Measurements from ENCODE around the gene CAMTA1.

The CAMTA1 gene

DNA sequence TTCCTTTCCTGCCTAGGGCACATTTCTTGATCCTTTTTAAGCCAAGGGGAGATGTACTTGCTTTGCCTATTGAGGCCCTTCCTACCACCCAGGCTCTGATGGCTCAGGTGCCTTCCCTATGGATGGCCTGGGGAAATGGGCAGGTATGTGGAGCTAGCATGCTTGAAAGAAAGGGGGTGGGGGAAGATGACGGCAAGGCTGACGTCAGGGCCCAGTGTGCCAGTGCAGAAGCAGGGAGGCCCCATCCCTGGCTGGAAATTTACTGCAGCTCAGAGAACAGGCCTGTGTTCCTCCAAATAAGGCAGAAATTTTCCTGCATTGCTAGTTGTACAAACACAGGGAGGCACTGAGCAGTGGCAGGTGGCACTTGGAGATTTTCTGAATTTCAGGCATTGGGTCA lies 532.6 kb downstream of the CAMTA1 start:
- H3K4me3 ChIP-seq (ENCODE audit: low read depth, low read length): no peak overlapping the region
- DNase-seq (ENCODE audit: low read depth): no peak
- TF ChIP-seq, protein P1, sequence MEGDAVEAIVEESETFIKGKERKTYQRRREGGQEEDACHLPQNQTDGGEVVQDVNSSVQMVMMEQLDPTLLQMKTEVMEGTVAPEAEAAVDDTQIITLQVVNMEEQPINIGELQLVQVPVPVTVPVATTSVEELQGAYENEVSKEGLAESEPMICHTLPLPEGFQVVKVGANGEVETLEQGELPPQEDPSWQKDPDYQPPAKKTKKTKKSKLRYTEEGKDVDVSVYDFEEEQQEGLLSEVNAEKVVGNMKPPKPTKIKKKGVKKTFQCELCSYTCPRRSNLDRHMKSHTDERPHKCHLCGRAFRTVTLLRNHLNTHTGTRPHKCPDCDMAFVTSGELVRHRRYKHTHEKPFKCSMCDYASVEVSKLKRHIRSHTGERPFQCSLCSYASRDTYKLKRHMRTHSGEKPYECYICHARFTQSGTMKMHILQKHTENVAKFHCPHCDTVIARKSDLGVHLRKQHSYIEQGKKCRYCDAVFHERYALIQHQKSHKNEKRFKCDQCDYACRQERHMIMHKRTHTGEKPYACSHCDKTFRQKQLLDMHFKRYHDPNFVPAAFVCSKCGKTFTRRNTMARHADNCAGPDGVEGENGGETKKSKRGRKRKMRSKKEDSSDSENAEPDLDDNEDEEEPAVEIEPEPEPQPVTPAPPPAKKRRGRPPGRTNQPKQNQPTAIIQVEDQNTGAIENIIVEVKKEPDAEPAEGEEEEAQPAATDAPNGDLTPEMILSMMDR (conservative IDR thresholded peaks at IDR 0.05; ENCODE audit: low read depth, low read length): no peak

DNA sequence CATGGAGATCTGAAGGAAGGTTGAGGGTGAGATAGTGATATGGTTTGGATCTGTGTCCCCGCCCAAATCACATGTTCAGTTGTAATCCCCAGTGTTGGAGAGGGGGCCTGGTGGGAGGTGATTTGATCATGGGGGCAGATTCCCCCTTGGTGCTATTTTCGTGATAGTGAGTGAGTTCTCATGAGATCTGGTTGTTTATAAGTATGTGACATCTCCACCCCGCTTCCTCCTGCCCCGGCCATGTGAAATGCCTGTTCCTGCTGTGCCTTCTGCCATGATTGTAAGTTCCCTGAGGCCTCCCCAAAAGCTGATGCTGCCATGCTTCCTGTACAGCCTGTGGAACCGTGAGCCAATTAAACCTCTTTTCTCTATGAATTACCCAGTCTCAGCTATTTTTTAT lies 533.9 kb downstream of the CAMTA1 start:
- no peak for DNase-seq (ENCODE audit: low read depth)
- H3K4me3 ChIP-seq (ENCODE audit: low read depth, low read length): no peak overlapping the region
- TF ChIP-seq, protein P1 (conservative IDR thresholded peaks at IDR 0.05; ENCODE audit: low read depth, low read length): no peak

DNA sequence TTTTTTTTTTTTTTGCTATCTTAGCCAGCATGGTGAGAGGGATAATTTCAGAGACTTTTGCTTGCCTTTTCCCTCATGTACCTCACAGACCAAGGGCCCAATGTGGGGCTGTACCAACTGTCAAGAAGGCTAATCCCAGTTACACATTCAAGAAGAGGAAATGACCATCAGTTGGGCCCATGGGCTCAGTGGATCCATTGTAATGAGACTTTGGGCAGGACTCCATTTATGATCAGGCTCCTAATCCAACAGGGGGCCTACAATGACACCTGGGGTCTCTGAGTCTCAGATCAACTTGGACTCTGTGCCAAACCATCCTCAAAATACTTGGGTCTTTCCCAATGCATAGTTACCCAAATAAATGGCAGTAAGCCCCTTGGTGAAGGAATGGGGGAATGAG lies 535.4 kb downstream of the CAMTA1 start:
- TF ChIP-seq, protein P1 (conservative IDR thresholded peaks at IDR 0.05; ENCODE audit: low read depth, low read length): no peak
- no peak for DNase-seq (ENCODE audit: low read depth)
- H3K4me3 ChIP-seq (ENCODE audit: low read depth, low read length): no peak overlapping the region

DNA sequence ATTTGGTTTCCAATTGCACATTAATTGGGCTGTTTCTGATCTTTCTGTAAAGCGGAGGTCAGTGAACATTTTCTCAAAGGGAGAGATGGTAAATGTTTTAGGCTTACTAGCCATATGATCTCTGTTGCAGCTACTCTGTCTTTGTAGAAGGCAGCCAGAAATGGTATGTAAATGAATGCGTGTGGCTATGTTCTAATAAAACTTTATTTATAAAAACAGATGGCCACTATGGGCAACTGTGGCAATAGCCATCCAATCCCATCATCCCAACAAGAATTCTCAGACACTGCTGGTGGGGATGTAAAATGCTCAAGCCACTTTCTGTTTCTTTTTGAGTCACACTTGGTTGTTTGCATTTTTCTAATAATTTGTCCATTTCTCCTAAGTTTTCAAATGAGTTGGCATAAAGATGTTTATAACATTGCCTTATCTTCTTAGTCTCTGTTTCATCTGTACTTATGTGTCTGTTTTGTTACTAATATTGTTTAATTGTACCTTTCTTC lies 537.1 kb downstream of the CAMTA1 start:
- TF ChIP-seq, protein P1 (conservative IDR thresholded peaks at IDR 0.05; ENCODE audit: low read depth, low read length): no peak
- no peak overlapping the region for H3K4me3 ChIP-seq (ENCODE audit: low read depth, low read length)
- DNase-seq (ENCODE audit: low read depth): no peak

DNA sequence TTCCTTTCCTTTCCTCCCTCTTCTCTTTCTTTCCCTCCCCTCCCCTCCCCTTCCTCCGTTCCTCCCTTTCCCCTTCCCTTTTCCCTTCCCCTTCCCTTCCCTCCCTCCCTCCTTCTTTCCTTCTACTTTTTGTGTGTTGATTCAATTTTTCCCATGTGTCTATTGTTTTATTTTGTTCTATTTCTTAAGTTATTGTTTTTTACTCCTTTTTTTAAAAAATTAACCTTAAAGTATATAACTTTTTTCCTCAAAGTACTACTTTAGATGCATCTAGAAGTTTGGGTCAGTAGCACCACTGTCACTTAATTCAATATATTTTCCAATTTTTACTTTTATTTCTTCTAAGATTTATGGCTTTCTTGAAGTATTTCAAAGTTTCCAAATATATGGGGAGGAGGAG lies 537.7 kb downstream of the CAMTA1 start:
- TF ChIP-seq, protein P1 (conservative IDR thresholded peaks at IDR 0.05; ENCODE audit: low read depth, low read length): no peak
- H3K4me3 ChIP-seq (ENCODE audit: low read depth, low read length): no peak overlapping the region
- DNase-seq (ENCODE audit: low read depth): no peak

DNA sequence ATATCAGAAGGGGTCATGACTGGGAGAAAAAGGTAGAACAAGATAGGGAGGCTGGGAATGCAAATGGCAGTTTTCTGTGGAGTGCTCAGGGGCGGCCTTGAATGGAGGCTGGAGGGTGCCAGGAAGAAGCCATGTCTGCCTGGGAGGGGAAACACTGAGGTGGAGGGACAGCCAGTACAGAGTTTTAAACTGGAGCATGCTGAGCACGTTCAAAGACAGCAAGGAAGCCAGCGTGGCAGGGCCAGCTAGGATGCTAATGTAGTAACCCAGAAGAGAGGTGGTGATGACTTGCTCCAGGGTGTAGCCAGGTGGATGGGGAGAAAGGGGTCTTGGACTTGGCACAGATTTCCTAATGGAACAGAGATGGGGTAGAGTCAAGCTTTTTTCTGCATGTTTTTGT lies 540.0 kb downstream of the CAMTA1 start:
- H3K4me3 ChIP-seq (ENCODE audit: low read depth, low read length): no peak overlapping the region
- no peak for DNase-seq (ENCODE audit: low read depth)
- TF ChIP-seq, protein P1 (conservative IDR thresholded peaks at IDR 0.05; ENCODE audit: low read depth, low read length): no peak

DNA sequence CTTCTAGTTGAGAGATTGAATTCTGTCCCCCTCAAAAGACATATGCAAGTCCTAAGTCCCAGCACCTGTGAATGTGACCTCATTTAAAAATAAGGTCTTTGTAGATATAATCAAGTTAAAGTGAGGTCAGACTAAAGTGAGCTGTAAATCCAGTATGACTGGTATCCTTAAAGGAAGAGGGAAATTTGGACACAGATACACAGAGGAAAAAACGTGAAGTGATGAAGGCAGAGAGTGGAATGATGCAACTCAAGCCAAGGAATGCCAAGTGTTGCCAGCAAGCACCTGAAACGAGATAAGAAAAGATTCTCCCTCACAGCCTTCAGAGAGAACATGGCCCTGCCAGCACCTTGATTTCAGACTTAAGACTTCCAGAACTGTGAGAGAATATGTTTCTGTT lies 541.1 kb downstream of the CAMTA1 start:
- no peak overlapping the region for H3K4me3 ChIP-seq (ENCODE audit: low read depth, low read length)
- DNase-seq (ENCODE audit: low read depth): no peak
- TF ChIP-seq, protein P1 (conservative IDR thresholded peaks at IDR 0.05; ENCODE audit: low read depth, low read length): no peak

Data from choroid plexus epithelial cell (primary cell).